ENCODE data around the gene ABTB1.
"Not testable (repeated sequence)": the region's sequence is repeated elsewhere in the genome, so short reads cannot be mapped to it uniquely, and the experiment has no call there.

ABTB1 gene

DNA sequence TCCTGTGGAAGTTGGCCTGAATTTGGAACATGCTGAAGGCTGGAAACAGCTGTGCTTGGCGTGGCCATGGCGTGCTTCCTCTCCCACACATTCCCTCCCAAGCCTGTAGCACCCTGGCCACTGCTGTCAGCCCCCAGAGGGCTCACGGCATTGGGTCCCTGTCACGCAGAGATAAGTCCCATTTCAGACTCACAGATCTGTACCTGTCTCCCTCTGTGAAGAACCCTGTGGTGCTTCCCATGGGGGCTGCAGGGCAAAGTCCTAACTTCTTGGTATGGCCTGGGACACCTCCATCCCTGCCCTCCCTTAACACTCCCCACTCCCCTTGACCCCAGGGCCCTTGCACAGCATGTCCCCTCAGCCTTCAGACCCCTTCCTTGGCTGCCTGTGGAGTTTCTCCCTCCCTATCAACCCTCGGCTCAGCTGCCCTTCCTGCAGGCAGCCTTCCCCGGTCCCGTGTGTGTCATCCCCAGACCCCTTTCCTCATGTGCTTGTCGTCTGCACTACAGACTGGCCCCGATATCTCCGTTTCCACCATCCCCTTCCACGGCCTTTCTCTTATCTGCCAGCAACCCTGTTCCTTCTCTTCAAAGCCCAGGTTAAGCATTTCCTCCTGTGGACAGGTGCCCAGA is 28.6 kb downstream of the ABTB1 start:
- peak overlapping the region; percentile 44 for H2AK5ac ChIP-seq (ENCODE audit: low read depth, low read length)
- peak overlapping the region; percentile 92 for H3K18ac ChIP-seq (ENCODE audit: low read length)
- H3K4me3 ChIP-seq (ENCODE audit: low read length in 2 of 2), result no peak overlapping the region
- peak overlapping the region; percentile 86 for H2BK12ac ChIP-seq (ENCODE audit: low read length)
- no peak overlapping the region for H4K8ac ChIP-seq (ENCODE audit: low read depth, low read length)
- peaks cover 2% of the 10 kb centered on the region for H3K79me1 ChIP-seq (ENCODE audit: low read depth, low read length)
- no peaks in the 10 kb centered on the region for H3K36me3 ChIP-seq (replicated peaks in 1 of 2; ENCODE audit: control insufficient read depth in 2 of 2, insufficient read depth in 2 of 2, low read length in 2 of 2)
- WGBS, 2 donors (ENCODE audit: extremely low coverage in 2 of 2, insufficient read length in 2 of 2, insufficient replicate concordance in 1 of 2), result no CpG with 5 or more reads among the region's 11 CpGs
- H3K23ac ChIP-seq (ENCODE audit: low read depth, low read length, poor library complexity), result peak overlapping the region; percentile 70
- peak overlapping the region; percentile 32 for H2BK120ac ChIP-seq (ENCODE audit: low read depth, low read length)
- no peak overlapping the region for H2AFZ ChIP-seq (ENCODE audit: low read length)
- peak overlapping the region; percentile 82 for H2BK15ac ChIP-seq (ENCODE audit: low read length)
- no peak for DNase-seq (ENCODE audit: low spot score)
- H3K4ac ChIP-seq (ENCODE audit: low read length), result no peak overlapping the region
- no peak overlapping the region for H3K4me2 ChIP-seq (ENCODE audit: insufficient read depth, low read length, poor library complexity, severe bottlenecking)
- peaks cover 3 to 11% of the 10 kb centered on the region in 2 donors for H3K4me1 ChIP-seq (ENCODE audit: control insufficient read depth in 2 of 2, insufficient read depth in 1 of 2, low read depth in 1 of 2, low read length in 2 of 2)
- H4K91ac ChIP-seq (ENCODE audit: low read depth, low read length, poor library complexity), result no peak overlapping the region
- no peak overlapping the region for H3K27ac ChIP-seq (replicated peaks; ENCODE audit: low read length)
- H3K9ac ChIP-seq (ENCODE audit: low read depth, low read length, poor library complexity), result no peak overlapping the region
- no peaks in the 10 kb centered on the region for H3K9me3 ChIP-seq (replicated peaks in 1 of 2; ENCODE audit: control insufficient read depth in 2 of 2, insufficient read depth in 1 of 2, low read depth in 1 of 2, low read length in 2 of 2)
- peak overlapping the region; percentile 27 for H2BK5ac ChIP-seq (ENCODE audit: low read length)
- H3K14ac ChIP-seq (ENCODE audit: low read length), result peak overlapping the region; percentile 92
- no peaks in the 10 kb centered on the region for H3K27me3 ChIP-seq (ENCODE audit: control insufficient read depth in 3 of 3, insufficient read depth in 3 of 3, low read depth in 1 of 3, low read length in 3 of 3)

DNA sequence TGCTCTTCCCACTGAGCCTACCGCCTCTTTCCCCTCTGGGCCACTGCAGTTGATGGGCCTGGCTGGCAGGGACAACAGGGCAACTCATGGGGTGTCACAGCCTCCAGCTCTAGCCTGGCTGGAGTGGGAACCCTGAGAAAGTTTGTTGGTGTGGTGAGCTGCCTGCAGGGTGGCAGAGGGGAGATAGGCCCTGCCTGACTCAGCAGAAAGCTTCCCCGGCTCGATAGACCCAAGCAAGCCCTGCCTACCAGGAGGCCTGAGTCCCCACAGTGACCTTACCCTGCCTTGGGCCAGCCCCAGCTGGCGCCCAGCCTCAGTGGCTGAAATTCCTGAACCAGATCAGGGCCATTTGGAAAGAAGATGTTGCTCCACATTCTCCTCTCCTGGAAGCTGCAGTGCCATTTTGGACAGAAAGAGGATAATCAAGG is 29.4 kb downstream of the ABTB1 start:
- H3K4me1 ChIP-seq (ENCODE audit: control insufficient read depth in 2 of 2, insufficient read depth in 1 of 2, low read depth in 1 of 2, low read length in 2 of 2), result peaks cover 3 to 11% of the 10 kb centered on the region in 2 donors
- H2BK5ac ChIP-seq (ENCODE audit: low read length), result peak overlapping the region; percentile 27
- DNase-seq (ENCODE audit: low spot score), result no peak
- H3K18ac ChIP-seq (ENCODE audit: low read length), result peak overlapping the region; percentile 73
- H4K91ac ChIP-seq (ENCODE audit: low read depth, low read length, poor library complexity), result no peak overlapping the region
- H3K27ac ChIP-seq (replicated peaks; ENCODE audit: low read length), result no peak overlapping the region
- H3K23ac ChIP-seq (ENCODE audit: low read depth, low read length, poor library complexity), result no peak overlapping the region
- H3K9me3 ChIP-seq (replicated peaks in 1 of 2; ENCODE audit: control insufficient read depth in 2 of 2, insufficient read depth in 1 of 2, low read depth in 1 of 2, low read length in 2 of 2), result no peaks in the 10 kb centered on the region
- no peak overlapping the region for H4K8ac ChIP-seq (ENCODE audit: low read depth, low read length)
- no CpG with 5 or more reads among the region's 4 CpGs for WGBS, 2 donors (ENCODE audit: extremely low coverage in 2 of 2, insufficient read length in 2 of 2, insufficient replicate concordance in 1 of 2)
- H2BK15ac ChIP-seq (ENCODE audit: low read length), result peak overlapping the region; percentile 82
- no peak overlapping the region for H3K9ac ChIP-seq (ENCODE audit: low read depth, low read length, poor library complexity)
- H2AK5ac ChIP-seq (ENCODE audit: low read depth, low read length), result peak overlapping the region; percentile 83
- H3K4me2 ChIP-seq (ENCODE audit: insufficient read depth, low read length, poor library complexity, severe bottlenecking), result no peak overlapping the region
- no peak overlapping the region for H2BK120ac ChIP-seq (ENCODE audit: low read depth, low read length)
- H3K27me3 ChIP-seq (ENCODE audit: control insufficient read depth in 3 of 3, insufficient read depth in 3 of 3, low read depth in 1 of 3, low read length in 3 of 3), result peaks cover 0 to 2% (median 0%) of the 10 kb centered on the region in 3 experiments
- no peak overlapping the region for H3K14ac ChIP-seq (ENCODE audit: low read length)
- H3K79me1 ChIP-seq (ENCODE audit: low read depth, low read length), result peaks cover 2% of the 10 kb centered on the region
- peak overlapping the region; percentile 63 for H2BK12ac ChIP-seq (ENCODE audit: low read length)
- no peak overlapping the region for H3K4ac ChIP-seq (ENCODE audit: low read length)
- no peak overlapping the region for H3K4me3 ChIP-seq (ENCODE audit: low read length in 2 of 2)
- no peaks in the 10 kb centered on the region for H3K36me3 ChIP-seq (replicated peaks in 1 of 2; ENCODE audit: control insufficient read depth in 2 of 2, insufficient read depth in 2 of 2, low read length in 2 of 2)
- H2AFZ ChIP-seq (ENCODE audit: low read length), result no peak overlapping the region

DNA sequence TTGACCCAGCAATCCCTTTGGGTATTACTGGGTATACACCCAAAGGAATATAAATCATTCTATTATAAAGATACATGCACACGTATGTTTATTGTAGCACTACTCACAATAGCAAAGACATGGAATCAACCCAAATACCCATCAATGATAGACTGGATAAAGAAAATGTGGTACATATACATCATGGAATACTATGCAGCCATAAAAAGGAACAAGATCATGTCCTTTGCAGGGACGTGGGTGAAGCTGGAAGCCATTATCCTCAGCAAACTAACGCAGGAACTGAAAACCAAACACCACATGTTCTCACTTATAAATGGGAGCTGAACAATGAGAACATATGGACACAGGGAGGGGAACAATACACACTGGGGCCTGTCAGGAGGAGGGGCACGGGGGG is 32.1 kb downstream of the ABTB1 start:
- H3K18ac ChIP-seq (ENCODE audit: low read length); H3K23ac ChIP-seq (ENCODE audit: low read depth, low read length, poor library complexity); H2AK5ac ChIP-seq (ENCODE audit: low read depth, low read length); H3K14ac ChIP-seq (ENCODE audit: low read length); H3K79me1 ChIP-seq (ENCODE audit: low read depth, low read length); H3K9me3 ChIP-seq (replicated peaks in 1 of 2; ENCODE audit: control insufficient read depth in 2 of 2, insufficient read depth in 1 of 2, low read depth in 1 of 2, low read length in 2 of 2); H3K27me3 ChIP-seq (ENCODE audit: control insufficient read depth in 3 of 3, insufficient read depth in 3 of 3, low read depth in 1 of 3, low read length in 3 of 3); H3K4me3 ChIP-seq (ENCODE audit: low read length in 2 of 2); H3K4me2 ChIP-seq (ENCODE audit: insufficient read depth, low read length, poor library complexity, severe bottlenecking); DNase-seq (ENCODE audit: low spot score); H2BK15ac ChIP-seq (ENCODE audit: low read length); H2AFZ ChIP-seq (ENCODE audit: low read length); H3K9ac ChIP-seq (ENCODE audit: low read depth, low read length, poor library complexity); H2BK12ac ChIP-seq (ENCODE audit: low read length); H2BK120ac ChIP-seq (ENCODE audit: low read depth, low read length); H3K27ac ChIP-seq (replicated peaks; ENCODE audit: low read length); H4K8ac ChIP-seq (ENCODE audit: low read depth, low read length); H3K36me3 ChIP-seq (replicated peaks in 1 of 2; ENCODE audit: control insufficient read depth in 2 of 2, insufficient read depth in 2 of 2, low read length in 2 of 2); H4K91ac ChIP-seq (ENCODE audit: low read depth, low read length, poor library complexity); H3K4me1 ChIP-seq (ENCODE audit: control insufficient read depth in 2 of 2, insufficient read depth in 1 of 2, low read depth in 1 of 2, low read length in 2 of 2); H3K4ac ChIP-seq (ENCODE audit: low read length); H2BK5ac ChIP-seq (ENCODE audit: low read length): not testable (repeated sequence)
- no CpG with 5 or more reads among the region's 4 CpGs for WGBS, 2 donors (ENCODE audit: extremely low coverage in 2 of 2, insufficient read length in 2 of 2, insufficient replicate concordance in 1 of 2)

DNA sequence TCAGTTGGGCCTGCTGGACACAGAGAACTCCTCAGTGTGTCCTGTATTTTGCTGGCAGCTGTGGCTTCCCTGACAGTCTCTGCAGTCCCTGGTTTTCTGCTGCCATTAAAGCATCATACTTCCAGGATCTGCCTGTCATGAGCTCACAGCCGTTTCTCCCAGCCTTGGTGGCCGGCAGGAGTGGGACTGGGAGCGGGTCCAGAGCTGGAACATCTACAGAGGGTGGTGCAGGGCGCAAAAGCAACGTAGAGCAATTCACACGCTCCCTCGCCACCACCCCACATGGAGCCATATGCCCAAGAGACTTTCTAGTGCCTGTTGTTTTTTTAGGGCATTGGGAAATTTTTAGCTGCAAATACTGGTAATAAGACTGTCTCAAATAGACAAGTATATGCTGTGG is 33.6 kb downstream of the ABTB1 start:
- no CpG with 5 or more reads among the region's 7 CpGs for WGBS, 2 donors (ENCODE audit: extremely low coverage in 2 of 2, insufficient read length in 2 of 2, insufficient replicate concordance in 1 of 2)
- Histone ChIP-seq H2AK5ac (ENCODE audit: low read depth, low read length) (no peak overlapping the region), H3K9me3 (replicated peaks in 1 of 2; ENCODE audit: control insufficient read depth in 2 of 2, insufficient read depth in 1 of 2, low read depth in 1 of 2, low read length in 2 of 2) (no peaks in the 10 kb centered on the region), H2BK12ac (ENCODE audit: low read length) (no peak overlapping the region), H3K36me3 (replicated peaks in 1 of 2; ENCODE audit: control insufficient read depth in 2 of 2, insufficient read depth in 2 of 2, low read length in 2 of 2) (no peaks in the 10 kb centered on the region), H3K27me3 (ENCODE audit: control insufficient read depth in 3 of 3, insufficient read depth in 3 of 3, low read depth in 1 of 3, low read length in 3 of 3) (peaks cover 0 to 8% (median 0%) of the 10 kb centered on the region in 3 experiments), H2AFZ (ENCODE audit: low read length) (no peak overlapping the region), H4K8ac (ENCODE audit: low read depth, low read length) (peak overlapping the region; percentile 0), H3K4ac (ENCODE audit: low read length) (no peak overlapping the region), H3K27ac (replicated peaks; ENCODE audit: low read length) (no peak overlapping the region), H3K9ac (ENCODE audit: low read depth, low read length, poor library complexity) (no peak overlapping the region), H2BK120ac (ENCODE audit: low read depth, low read length) (no peak overlapping the region), H2BK5ac (ENCODE audit: low read length) (no peak overlapping the region), H2BK15ac (ENCODE audit: low read length) (peak overlapping the region; percentile 25), H3K4me3 (ENCODE audit: low read length in 2 of 2) (no peak overlapping the region), H3K79me1 (ENCODE audit: low read depth, low read length) (peaks cover 2% of the 10 kb centered on the region), H4K91ac (ENCODE audit: low read depth, low read length, poor library complexity) (no peak overlapping the region), H3K4me2 (ENCODE audit: insufficient read depth, low read length, poor library complexity, severe bottlenecking) (no peak overlapping the region), H3K14ac (ENCODE audit: low read length) (no peak overlapping the region), H3K4me1 (ENCODE audit: control insufficient read depth in 2 of 2, insufficient read depth in 1 of 2, low read depth in 1 of 2, low read length in 2 of 2) (peaks cover 0 to 4% of the 10 kb centered on the region in 2 donors), H3K23ac (ENCODE audit: low read depth, low read length, poor library complexity) (no peak overlapping the region), H3K18ac (ENCODE audit: low read length) (no peak overlapping the region)
- no peak for DNase-seq (ENCODE audit: low spot score)
